GM12872 (cell line): ENCODE measurements around the gene TAMM41.
A peak's percentile ranks its signal among the peaks of the same experiment; 100 is the strongest.

Experiments used
- TF ChIP-seq, protein P1 (sequence below): IDR thresholded peaks from 3 replicates; pipeline ENCODE4 v1.5.1; 2011; ENCODE audit warnings: low read depth, mild to moderate bottlenecking, low read length, moderate library complexity; ENCODE audit not compliant: insufficient read depth

Gene TAMM41

DNA sequence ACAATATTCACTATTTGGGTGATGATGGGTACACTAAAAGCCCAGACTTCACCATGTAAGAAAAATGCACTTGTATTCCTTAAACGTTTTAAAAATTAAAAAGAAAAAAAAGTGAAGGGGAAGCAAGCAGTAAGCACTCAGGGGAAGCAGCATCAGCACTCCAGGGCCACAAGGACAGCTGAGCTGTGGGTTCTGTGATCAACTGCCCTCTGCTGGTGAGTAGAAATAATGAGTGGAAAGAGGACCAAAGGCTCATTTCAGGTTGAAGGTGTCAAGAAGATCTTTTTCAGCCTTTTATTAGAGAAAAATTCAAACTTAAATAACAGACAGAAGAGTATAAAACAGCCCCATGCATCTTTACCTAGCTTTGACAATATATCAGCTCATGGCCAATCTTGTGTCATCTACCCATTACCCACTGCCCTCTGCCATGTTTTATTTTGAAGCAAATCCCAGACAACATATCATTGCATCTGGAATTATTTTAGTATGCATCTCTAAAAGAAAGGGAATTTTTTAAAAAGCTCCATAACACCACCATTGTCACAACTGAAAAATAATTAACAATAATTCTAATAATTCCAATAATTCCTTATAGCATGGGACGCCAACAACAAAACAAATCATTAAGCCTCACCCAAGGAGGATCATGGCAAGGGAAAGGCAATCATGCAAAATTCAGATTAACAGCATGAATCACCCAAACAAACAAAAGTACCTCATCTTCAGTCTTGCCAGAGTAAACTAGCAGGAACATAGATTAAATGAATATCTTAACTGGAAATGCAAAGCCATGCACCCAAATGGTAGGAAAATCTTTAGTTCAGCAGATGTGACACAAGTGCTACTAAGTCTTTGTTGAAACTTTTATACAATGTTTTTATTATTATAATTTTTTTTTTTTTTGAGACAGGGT is 42.5 kb downstream of the TAMM41 start:
- TF ChIP-seq, protein P1, sequence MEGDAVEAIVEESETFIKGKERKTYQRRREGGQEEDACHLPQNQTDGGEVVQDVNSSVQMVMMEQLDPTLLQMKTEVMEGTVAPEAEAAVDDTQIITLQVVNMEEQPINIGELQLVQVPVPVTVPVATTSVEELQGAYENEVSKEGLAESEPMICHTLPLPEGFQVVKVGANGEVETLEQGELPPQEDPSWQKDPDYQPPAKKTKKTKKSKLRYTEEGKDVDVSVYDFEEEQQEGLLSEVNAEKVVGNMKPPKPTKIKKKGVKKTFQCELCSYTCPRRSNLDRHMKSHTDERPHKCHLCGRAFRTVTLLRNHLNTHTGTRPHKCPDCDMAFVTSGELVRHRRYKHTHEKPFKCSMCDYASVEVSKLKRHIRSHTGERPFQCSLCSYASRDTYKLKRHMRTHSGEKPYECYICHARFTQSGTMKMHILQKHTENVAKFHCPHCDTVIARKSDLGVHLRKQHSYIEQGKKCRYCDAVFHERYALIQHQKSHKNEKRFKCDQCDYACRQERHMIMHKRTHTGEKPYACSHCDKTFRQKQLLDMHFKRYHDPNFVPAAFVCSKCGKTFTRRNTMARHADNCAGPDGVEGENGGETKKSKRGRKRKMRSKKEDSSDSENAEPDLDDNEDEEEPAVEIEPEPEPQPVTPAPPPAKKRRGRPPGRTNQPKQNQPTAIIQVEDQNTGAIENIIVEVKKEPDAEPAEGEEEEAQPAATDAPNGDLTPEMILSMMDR = peak; percentile 78; the same call in 2 of the 3 replicates

DNA sequence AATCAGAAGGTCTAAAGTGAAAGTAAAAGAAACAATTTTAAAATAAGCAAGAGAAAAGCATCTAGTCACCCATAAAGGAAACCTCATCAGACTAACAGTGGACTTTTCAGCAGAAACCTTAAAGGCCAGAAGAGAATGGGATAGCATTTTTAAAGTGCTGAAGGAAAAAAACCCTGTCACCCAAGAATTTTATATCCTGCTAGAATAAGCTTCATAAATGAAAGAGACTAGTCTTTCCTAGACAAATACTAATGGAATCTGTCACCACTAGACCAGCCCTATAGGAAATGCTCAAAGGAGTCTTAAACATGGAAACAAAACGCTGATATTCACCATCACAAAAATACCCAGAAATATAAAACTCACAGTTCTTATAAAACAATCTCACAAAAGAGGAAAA is 46.9 kb downstream of the TAMM41 start:
- TF ChIP-seq, protein P1 = no peak

DNA sequence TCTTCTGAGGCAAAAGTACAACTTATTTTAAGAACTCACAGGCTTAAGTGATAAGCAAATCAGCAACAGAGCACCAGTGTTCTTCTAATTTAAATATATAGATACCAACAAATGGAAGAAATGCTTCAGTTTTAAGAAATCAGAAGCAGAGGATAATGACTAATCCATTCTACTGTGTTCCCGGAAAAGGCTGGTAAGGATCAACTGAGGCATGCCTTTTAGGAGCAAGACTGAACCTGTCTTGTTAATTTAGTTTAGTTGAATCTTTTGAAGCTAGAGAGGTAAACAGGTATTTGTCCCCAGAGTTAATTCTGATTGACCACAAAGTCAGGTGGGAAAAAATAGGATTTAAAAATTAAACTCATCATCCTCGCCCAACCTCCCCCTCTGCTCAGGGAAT is 51.8 kb downstream of the TAMM41 start:
- TF ChIP-seq, protein P1 = no peak

DNA sequence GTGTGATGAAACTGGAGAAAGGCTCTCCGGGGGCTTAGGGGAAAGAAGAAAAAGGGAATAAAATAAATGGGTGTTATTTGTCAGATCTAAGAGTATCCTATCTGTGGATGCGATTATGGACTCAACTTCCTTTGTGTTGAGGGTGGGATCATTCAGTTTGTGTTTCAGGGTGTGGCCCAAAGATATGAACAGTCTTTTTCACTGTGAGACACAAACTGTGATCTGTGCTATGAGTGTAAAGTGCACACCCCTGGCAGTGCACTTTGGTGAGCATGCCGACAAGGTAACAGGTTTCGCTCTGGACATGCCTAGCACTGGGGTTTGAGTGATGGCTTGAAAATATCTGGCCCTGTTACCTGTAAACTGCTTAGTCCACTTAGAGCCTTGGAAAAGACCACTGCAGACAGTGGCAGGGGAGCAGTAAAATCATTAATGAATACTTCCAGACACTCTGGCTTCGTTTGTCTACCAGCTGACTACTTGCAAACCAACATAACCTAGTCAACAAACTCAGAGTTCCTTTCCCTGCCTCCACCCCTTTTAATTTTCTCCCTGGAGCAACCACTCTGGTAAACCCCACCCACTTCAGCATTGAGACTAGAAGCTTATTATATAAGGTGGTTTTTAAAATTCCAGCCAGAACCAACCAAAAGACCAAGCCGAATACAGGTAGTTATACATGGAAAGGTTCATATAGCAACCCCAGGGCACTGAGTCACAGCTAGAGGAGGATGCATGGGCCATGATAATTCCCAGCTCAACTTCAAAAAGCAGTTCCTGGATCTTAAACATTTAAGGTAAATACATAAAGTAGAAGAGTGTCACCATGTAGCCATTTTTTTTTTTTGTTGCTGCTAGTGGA is 55.1 kb downstream of the TAMM41 start:
- TF ChIP-seq, protein P1 = no peak

DNA sequence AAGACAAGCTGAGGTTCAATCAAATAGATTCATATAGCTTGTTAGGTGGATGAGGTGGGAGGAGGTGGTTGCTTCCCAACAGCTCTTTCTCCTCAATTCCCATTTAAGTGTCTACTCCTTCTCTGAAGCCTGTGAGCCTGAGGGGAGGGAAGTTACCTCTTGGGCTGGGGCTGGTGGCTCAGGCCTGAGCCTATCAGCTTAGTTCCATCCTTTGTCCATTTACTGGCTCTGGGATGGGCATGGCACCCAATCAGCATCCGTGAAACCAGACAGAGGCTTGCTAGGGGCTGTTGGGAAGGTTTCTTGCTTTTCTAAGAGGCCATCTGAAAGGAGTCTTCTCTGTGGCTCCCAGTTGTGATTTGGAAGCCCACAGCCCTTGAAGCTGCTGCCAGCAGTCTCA is 57.3 kb downstream of the TAMM41 start:
- TF ChIP-seq, protein P1 = no peak

DNA sequence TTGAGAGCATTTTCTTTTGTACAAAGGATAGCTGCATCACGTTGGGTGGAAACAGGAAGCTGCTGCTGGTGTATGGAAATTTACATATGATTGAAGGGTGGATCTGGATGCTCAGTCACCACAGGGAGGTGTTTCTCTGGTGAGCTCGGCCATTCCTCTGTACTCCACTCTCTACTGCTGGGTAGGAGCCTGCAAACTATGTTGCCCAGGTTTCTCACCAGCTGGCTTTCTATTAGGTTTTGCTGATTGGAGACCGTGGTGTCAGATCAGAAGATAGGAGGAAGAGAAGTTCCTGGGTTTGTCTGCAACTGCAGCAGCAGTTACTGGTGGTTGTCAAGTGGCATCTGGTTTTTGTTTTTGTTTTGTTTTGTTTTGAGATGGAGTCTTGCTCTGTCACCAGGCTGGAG is 61.7 kb downstream of the TAMM41 start:
- TF ChIP-seq, protein P1 = no peak

DNA sequence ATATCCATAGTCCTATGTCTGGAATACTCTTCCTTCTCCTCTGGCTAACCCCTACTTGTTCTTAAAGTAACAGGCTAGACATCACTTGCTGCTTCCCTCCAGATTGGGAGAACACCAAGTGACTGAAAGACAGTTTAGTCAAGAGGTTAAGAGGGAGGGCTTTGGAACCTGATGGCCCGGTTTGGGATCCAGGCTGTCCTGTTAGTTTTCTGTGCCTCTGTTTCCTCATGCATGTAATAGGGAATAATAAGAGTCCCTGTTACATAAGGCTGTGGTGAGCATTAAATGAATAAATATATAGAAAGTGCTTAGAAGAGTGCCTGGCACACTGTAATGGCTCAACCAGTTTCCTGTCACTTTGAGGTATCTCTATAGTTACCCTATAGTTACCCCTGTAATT is 66.3 kb downstream of the TAMM41 start:
- TF ChIP-seq, protein P1 = no peak
